ENCODE results near the gene DARS1. TPM values are rescaled to one million over a fixed set of nuclear protein-coding genes. Genes with fewer than 3 reads are reported as not detected.

The DARS1 gene
- total RNA-seq, 1 donor from 2014 or later, result 62.0 TPM

Other genes with a start within 250 kb of the DARS1 start
- 56.1 TPM for gene UBXN4, start 243.8 kb downstream of the DARS1 start, total RNA-seq
- not detected for gene LCT, start 148.4 kb downstream of the DARS1 start, total RNA-seq
- 4.1 TPM for gene MCM6, start 109.2 kb downstream of the DARS1 start, total RNA-seq
- gene CXCR4, start 132.5 kb upstream of the DARS1 start, total RNA-seq, result 3.6 TPM